ENCODE measurements around the gene ATP11A.

Gene ATP11A

DNA sequence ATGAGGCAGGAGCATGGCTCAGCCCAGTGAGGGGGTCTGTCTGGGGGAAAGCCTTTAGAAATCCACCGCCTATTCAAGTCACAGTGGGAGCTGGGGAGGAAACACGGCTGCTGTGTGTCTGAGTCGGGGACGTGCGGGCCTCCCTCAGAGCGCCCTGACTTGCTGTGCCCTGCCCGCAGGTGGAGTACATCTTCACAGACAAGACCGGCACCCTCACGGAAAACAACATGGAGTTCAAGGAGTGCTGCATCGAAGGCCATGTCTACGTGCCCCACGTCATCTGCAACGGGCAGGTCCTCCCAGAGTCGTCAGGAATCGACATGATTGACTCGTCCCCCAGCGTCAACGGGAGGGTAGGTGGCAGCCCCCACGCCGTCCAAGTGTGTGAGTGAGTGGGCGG lies 141.4 kb downstream of the ATP11A start:
- no peak overlapping the region for H3K27ac ChIP-seq
- no peak overlapping the region for H3K4me2 ChIP-seq (ENCODE audit: low read length)
- no peak overlapping the region for H3K4me3 ChIP-seq (ENCODE audit: low read depth, low read length)
- H2AFZ ChIP-seq, result no peak overlapping the region
- no peaks in the 10 kb centered on the region for H3K79me2 ChIP-seq
- no peaks in the 10 kb centered on the region for H3K4me1 ChIP-seq
- no peaks in the 10 kb centered on the region for H3K36me3 ChIP-seq (ENCODE audit: control insufficient read depth, insufficient read depth, low read length)
- H3K9me3 ChIP-seq (ENCODE audit: control insufficient read depth, low read length), result no peaks in the 10 kb centered on the region
- H3K27me3 ChIP-seq (ENCODE audit: control insufficient read depth, insufficient read depth, low read length), result no peaks in the 10 kb centered on the region
- TF ChIP-seq CTCF (IDR thresholded peaks at IDR 0.05), result no peak
- no peak overlapping the region for H3K9ac ChIP-seq

DNA sequence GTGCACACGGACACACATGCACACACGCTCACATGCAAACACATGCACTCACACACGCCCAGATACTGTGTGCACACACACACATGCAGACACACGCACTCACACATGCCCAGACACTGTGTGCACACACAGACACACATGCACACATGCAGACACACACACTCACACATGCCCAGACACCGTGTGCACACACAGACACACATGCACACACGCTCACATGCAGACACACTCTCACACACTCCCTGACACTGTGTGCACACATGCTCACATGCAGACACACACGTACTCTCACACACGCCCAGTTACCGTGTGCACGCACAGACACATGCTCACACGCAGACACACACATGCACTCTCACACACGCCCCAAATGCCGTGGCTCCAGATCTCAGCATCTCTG lies 142.0 kb downstream of the ATP11A start:
- no peaks in the 10 kb centered on the region for H3K36me3 ChIP-seq (ENCODE audit: control insufficient read depth, insufficient read depth, low read length)
- no peak for TF ChIP-seq CTCF (IDR thresholded peaks at IDR 0.05)
- H3K4me2 ChIP-seq (ENCODE audit: low read length), result no peak overlapping the region
- no peaks in the 10 kb centered on the region for H3K9me3 ChIP-seq (ENCODE audit: control insufficient read depth, low read length)
- no peak overlapping the region for H2AFZ ChIP-seq
- no peak overlapping the region for H3K4me3 ChIP-seq (ENCODE audit: low read depth, low read length)
- no peaks in the 10 kb centered on the region for H3K4me1 ChIP-seq
- H3K27me3 ChIP-seq (ENCODE audit: control insufficient read depth, insufficient read depth, low read length), result no peaks in the 10 kb centered on the region
- H3K9ac ChIP-seq, result no peak overlapping the region
- no peak overlapping the region for H3K27ac ChIP-seq
- H3K79me2 ChIP-seq, result no peaks in the 10 kb centered on the region

DNA sequence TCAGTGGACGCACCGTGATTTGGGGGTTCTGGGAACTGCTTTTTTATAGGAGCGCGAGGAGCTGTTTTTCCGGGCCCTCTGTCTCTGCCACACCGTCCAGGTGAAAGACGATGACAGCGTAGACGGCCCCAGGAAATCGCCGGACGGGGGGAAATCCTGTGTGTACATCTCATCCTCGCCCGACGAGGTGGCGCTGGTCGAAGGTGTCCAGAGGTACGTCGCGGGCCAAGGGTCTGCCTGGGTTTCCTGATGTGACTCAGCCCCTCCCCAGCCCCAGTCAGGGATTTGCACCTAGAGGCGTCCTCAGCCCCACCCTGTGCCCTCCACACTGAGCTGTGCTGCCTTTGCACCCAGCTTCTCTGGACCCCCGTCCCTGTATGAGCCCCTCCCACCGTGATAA lies 143.0 kb downstream of the ATP11A start:
- Histone ChIP-seq H3K27ac (no peak overlapping the region), H3K9ac (no peak overlapping the region), H3K4me1 (no peaks in the 10 kb centered on the region), H3K27me3 (ENCODE audit: control insufficient read depth, insufficient read depth, low read length) (no peaks in the 10 kb centered on the region), H2AFZ (no peak overlapping the region), H3K9me3 (ENCODE audit: control insufficient read depth, low read length) (no peaks in the 10 kb centered on the region), H3K79me2 (no peaks in the 10 kb centered on the region), H3K4me3 (ENCODE audit: low read depth, low read length) (no peak overlapping the region), H3K36me3 (ENCODE audit: control insufficient read depth, insufficient read depth, low read length) (no peaks in the 10 kb centered on the region), H3K4me2 (ENCODE audit: low read length) (no peak overlapping the region)
- no peak for TF ChIP-seq CTCF (IDR thresholded peaks at IDR 0.05)

GRCh38 chr13:112833551-112834257 lies 143.9 kb downstream of the ATP11A start:
- no peak overlapping the region for H3K9ac ChIP-seq
- no peak overlapping the region for H3K4me3 ChIP-seq (ENCODE audit: low read depth, low read length)
- H3K79me2 ChIP-seq, result no peaks in the 10 kb centered on the region
- no peaks in the 10 kb centered on the region for H3K4me1 ChIP-seq
- H3K27ac ChIP-seq, result no peak overlapping the region
- no peaks in the 10 kb centered on the region for H3K36me3 ChIP-seq (ENCODE audit: control insufficient read depth, insufficient read depth, low read length)
- TF ChIP-seq CTCF (IDR thresholded peaks at IDR 0.05), result no peak
- no peak overlapping the region for H3K4me2 ChIP-seq (ENCODE audit: low read length)
- no peaks in the 10 kb centered on the region for H3K27me3 ChIP-seq (ENCODE audit: control insufficient read depth, insufficient read depth, low read length)
- H2AFZ ChIP-seq, result no peak overlapping the region
- H3K9me3 ChIP-seq (ENCODE audit: control insufficient read depth, low read length), result no peaks in the 10 kb centered on the region

GRCh38 chr13:112835344-112835743 lies 145.5 kb downstream of the ATP11A start:
- no peak for TF ChIP-seq CTCF (IDR thresholded peaks at IDR 0.05)
- Histone ChIP-seq H3K79me2 (no peaks in the 10 kb centered on the region), H3K4me2 (ENCODE audit: low read length) (no peak overlapping the region), H3K4me1 (no peaks in the 10 kb centered on the region), H2AFZ (no peak overlapping the region), H3K9ac (no peak overlapping the region), H3K36me3 (ENCODE audit: control insufficient read depth, insufficient read depth, low read length) (no peaks in the 10 kb centered on the region), H3K27ac (no peak overlapping the region), H3K9me3 (ENCODE audit: control insufficient read depth, low read length) (no peaks in the 10 kb centered on the region), H3K27me3 (ENCODE audit: control insufficient read depth, insufficient read depth, low read length) (no peaks in the 10 kb centered on the region), H3K4me3 (ENCODE audit: low read depth, low read length) (no peak overlapping the region)

All from parathyroid adenoma (tissue), 2 donors.